ENCODE results near the gene GABRA4.

Gene GABRA4

DNA sequence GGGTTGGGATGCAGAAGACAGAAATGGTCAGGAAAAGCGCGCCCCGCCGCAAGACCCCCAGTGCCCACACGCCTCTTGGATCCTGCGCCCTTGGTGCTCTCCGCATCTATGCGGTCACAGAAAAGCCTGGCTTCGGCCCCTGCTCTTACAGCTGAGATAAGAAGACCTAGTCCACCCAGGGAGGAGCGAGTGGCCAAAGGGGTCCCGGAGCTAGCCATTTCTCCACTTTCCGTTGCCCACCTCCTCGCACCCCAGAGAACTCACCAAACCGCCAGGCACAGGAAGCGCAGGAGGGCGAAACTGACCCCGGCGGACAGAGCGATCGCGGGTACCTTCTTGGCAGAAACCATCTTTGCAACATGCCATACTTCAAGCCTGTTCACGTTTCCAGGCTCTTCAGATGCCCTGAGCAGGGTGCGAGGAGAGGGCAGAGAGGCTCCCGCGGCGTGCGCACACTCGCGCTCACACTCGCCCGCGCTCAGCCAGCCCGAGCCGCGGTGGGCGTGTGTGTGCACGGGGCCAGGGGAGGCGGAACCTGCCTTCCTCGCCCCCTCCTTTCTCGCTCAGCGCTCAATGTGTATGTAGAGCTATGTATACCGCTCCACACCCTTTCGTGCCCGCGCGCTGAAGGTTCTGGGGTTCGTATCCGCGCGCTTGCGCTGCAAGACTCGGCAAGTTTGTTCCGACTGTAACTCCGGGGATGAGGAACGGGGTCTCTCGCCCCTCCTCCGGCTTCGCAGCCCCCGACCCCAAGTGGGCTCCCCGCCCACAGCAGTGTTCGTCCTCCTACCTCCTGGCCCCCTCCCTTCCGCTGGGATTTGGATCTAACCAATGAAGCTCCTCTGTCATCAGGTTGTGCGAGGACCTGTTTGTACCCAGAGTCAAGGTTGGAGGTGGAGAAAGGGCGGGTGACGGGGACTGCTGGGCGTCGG, at the start of gene GABRA4:
TSS of gene GABRA4 (minus strand) at position 507 of the 932 bp plus-strand sequence. CDS start at position 350, 157 bp downstream.
- DNase-seq (ENCODE audit: low read depth in 1 of 2, low spot score in 1 of 2) = no peak
- in situ Hi-C loops (cut with HindIII; ENCODE audit: low pct_unique_long_range_greater_than_20kb, low sequenced_read_pairs) = no loop called here
- TF ChIP-seq JUND (IDR thresholded peaks at IDR 0.05; ENCODE audit: low read depth) = no peak

DNA sequence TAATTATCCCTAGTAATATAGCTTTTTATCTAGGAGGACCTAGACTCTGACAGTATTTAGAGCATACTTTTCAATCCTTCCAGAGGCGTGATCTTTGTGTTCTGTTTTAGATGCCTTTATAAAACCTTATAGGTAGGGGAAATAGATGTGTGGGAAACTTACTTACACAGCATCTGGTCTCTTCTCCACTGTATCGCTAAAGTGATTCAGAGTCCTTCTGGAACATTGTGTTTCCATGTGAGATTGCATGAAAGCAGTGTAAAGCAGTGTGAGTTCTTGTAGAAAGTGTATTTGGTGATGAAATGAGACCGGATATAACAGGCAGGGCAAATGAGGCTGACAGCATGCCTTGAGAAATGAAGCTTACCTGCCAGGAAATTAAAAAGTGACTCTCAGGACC, 47.4 kb upstream of the GABRA4 start:
- no peak for DNase-seq (ENCODE audit: low read depth in 1 of 2, low spot score in 1 of 2)
- TF ChIP-seq JUND (IDR thresholded peaks at IDR 0.05; ENCODE audit: low read depth) = no peak
- in situ Hi-C loops (cut with HindIII; ENCODE audit: low pct_unique_long_range_greater_than_20kb, low sequenced_read_pairs) = no loop called here

DNA sequence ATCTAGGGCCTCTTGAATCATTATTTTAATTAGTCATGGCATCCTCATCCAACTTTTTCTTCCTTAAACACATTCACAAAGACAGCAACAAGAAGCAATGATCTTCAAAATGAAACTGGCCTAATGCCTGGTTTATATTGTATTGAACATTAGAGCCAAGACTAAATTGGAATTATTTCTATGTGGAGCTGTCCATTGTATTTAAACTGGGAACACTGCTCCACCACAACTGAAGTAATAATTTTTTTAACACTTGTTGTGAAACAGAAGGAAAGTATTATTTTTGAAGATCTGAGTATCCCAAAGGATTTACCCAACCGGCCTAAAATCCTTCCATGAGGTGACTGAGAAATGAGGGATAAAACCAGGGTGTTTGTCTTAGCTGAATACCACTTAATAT, 44.9 kb upstream of the GABRA4 start:
- in situ Hi-C loops (cut with HindIII; ENCODE audit: low pct_unique_long_range_greater_than_20kb, low sequenced_read_pairs) = no loop called here
- no peak for DNase-seq (ENCODE audit: low read depth in 1 of 2, low spot score in 1 of 2)
- no peak for TF ChIP-seq JUND (IDR thresholded peaks at IDR 0.05; ENCODE audit: low read depth)

DNA sequence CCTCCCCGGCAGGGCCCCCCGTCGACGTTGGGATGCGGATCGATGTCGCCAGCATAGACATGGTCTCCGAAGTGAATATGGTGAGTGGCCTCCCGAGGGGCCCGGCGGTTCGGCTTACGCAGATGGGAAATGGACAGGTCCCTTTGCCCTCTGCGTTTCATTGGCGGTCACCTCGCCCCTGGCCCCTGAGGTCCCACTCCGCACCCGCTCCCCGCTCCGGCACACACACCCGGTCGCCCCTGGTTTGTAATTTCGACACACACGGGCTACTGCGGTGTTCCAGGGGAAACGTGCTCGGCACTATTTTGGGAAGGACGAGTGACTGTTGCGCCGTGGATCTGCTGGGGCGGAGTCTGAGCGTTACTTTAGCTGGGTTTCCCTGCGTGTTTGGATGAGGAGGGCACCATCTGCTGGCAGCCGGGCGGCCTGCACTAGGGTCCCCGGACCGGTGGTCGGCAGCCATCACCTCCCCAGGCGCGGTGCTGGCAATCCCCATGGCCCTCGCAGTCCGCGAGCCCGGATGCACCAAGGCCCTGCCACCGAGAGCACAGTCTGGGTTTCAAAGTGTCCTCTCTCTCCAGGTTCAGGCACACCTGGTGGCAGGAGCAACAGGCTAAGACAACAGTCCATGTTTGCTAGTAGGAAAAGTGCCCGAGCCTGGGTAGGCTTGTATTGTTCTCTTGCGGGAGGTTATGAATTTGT, 39.2 kb upstream of the GABRA4 start:
- in situ Hi-C loops (cut with HindIII; ENCODE audit: low pct_unique_long_range_greater_than_20kb, low sequenced_read_pairs) = no loop called here
- TF ChIP-seq JUND (IDR thresholded peaks at IDR 0.05; ENCODE audit: low read depth) = no peak
- DNase-seq (ENCODE audit: low read depth in 1 of 2, low spot score in 1 of 2) = peak in 1 of 2 experiments; percentile 41

DNA sequence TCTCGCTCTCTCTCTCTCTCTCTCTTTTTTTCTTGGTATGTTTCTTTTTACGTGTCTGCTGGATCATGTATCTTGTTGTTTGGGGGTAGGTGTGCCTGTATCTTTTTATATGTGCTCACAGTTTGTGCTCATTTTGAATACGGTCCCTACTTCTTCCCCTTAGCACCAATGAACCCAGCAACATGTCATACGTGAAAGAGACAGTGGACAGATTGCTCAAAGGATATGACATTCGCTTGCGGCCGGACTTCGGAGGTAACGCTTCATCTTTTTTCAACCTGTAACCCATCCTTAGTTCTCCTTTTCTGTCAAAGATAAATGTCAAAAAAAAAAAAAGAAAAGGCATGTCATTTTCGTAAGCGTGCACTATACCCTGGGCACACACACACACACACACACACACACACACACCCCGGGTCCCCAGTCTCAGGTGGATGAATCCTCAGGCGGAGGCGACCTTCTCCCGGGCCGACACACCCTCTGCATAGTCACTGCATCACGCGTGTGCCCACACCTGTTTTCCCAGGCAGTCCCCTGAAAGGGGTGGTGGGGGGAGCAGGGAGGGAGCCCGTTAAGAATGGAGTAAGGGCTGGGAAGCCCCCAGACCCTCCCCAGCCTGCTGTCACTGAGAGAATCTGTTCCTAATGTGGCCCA, 38.5 kb upstream of the GABRA4 start:
- in situ Hi-C loops (cut with HindIII; ENCODE audit: low pct_unique_long_range_greater_than_20kb, low sequenced_read_pairs) = no loop called here
- no peak for DNase-seq (ENCODE audit: low read depth in 1 of 2, low spot score in 1 of 2)
- TF ChIP-seq JUND (IDR thresholded peaks at IDR 0.05; ENCODE audit: low read depth) = no peak

DNA sequence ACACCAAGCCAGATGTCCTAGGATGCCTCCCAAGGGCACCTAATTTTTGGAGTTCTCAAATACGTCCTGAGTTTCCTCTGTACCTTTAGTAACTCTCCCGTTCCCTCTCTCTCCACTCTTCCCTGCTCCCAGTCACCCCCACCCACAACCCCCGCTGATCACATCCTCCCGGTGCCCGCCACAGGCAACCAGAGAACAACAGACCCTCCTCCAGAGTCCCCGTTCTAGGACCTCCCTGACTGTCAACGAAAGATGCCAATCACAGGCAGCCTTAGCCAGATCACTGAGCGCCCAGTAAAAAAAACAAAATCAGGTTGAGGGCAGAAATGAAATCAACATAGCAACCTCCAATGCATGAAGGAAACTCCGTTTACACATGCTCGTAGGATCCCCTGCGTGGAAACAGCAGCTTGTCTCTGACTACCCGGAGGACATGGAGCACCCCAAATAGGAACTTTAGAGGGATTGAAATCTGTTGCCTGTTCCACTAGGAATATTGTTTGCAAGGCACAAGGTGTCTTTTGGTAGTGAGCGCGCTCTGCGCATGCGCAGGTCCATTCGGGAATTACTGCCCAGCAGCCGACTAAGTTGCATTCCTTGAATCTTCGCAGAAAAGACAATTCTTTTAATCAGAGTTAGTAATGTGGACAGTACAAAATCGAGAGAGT, 37.8 kb upstream of the GABRA4 start, which contains the start of gene GABRB1:
TSS of gene GABRB1 (plus strand) at position 557 of the 668 bp plus-strand sequence.
- peak; percentile 19 to 44 for DNase-seq (ENCODE audit: low read depth in 1 of 2, low spot score in 1 of 2)
- no peak for TF ChIP-seq JUND (IDR thresholded peaks at IDR 0.05; ENCODE audit: low read depth)
- in situ Hi-C loops (cut with HindIII; ENCODE audit: low pct_unique_long_range_greater_than_20kb, low sequenced_read_pairs) = no loop called here

DNA sequence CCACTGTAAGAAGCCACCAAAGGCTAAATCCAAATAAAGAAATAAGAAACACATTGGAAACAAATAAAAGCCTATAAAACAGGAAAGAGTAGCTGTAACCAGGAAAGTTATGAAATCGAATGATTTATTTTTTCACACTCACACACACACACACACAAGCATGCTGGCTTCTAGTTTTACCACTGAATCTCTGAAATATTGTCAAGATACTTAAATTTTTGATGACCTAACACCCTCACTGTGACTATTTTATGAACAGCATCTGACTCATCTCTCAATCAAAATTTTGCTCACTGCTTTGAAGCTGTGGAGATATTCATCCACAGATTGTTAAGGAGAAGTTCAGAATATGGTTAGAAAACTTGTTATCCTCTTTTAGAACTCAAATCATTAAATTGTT, 24.1 kb upstream of the GABRA4 start:
- no peak for TF ChIP-seq JUND (IDR thresholded peaks at IDR 0.05; ENCODE audit: low read depth)
- no peak for DNase-seq (ENCODE audit: low read depth in 1 of 2, low spot score in 1 of 2)
- in situ Hi-C loops (cut with HindIII; ENCODE audit: low pct_unique_long_range_greater_than_20kb, low sequenced_read_pairs) = no loop called here

DNA sequence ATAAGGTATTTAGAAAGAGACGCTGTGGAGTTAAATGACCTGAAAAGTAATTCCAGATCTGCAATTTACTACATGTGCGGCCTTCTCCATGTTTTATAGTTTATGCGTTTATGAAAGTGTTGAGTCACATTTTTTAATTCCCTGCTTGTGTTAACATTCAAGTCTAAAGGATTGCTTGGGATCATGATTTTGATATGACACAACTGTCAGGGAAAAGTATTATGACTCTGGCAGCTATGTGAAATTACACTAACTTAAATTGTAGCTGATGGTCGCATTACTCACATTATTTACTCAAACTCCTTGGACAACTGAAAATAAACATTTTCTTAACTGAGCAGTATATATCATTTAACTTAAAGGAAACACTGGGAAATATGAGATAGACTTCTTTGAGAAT, 23.7 kb upstream of the GABRA4 start:
- no peak for DNase-seq (ENCODE audit: low read depth in 1 of 2, low spot score in 1 of 2)
- in situ Hi-C loops (cut with HindIII; ENCODE audit: low pct_unique_long_range_greater_than_20kb, low sequenced_read_pairs) = no loop called here

DNA sequence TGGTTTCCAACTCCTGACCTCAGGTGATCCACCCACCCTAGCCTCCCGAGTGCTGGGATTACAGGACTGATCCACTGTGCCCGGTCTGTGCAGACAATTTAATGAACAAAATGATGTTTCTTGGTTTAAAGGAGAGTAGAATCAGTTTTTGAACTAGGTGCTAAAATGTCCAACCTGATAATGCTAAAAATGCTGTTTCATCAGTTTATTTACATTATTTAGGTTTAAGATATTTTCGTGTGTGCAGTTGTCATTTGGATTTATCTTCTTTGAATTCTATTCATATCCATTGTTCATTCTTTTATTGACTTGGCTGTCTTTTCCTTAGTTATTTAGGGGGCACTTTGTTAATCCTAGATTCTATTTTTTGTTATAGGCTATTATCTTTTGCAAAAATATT, 20.0 kb upstream of the GABRA4 start:
- DNase-seq (ENCODE audit: low read depth in 1 of 2, low spot score in 1 of 2) = no peak
- in situ Hi-C loops (cut with HindIII; ENCODE audit: low pct_unique_long_range_greater_than_20kb, low sequenced_read_pairs) = no loop called here
- TF ChIP-seq JUND (IDR thresholded peaks at IDR 0.05; ENCODE audit: low read depth) = no peak

More for the DNA sequence above, 23.7 kb upstream of the GABRA4 start:
- TF ChIP-seq JUND (IDR thresholded peaks at IDR 0.05; ENCODE audit: low read depth) = no peak

DNA sequence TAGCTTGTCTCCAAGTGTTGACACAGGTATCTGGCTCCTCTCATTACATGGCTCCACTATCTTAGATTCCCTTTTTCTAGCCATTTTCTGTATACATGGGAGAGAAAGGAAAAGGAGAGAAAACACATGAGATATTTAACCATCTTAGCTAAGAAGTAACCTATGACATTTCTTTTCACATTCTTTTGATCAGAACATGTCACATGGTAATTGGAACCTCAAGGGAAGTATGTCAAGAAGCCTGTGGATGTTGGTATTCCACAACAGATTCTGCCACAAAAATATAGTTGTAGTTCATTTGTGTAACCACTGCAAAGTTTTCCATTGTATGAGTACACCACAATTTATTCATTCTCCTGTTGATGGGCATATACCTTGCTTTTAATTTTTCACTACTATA, 19.3 kb upstream of the GABRA4 start:
- DNase-seq (ENCODE audit: low read depth in 1 of 2, low spot score in 1 of 2) = no peak
- in situ Hi-C loops (cut with HindIII; ENCODE audit: low pct_unique_long_range_greater_than_20kb, low sequenced_read_pairs) = no loop called here
- TF ChIP-seq JUND (IDR thresholded peaks at IDR 0.05; ENCODE audit: low read depth) = no peak

DNA sequence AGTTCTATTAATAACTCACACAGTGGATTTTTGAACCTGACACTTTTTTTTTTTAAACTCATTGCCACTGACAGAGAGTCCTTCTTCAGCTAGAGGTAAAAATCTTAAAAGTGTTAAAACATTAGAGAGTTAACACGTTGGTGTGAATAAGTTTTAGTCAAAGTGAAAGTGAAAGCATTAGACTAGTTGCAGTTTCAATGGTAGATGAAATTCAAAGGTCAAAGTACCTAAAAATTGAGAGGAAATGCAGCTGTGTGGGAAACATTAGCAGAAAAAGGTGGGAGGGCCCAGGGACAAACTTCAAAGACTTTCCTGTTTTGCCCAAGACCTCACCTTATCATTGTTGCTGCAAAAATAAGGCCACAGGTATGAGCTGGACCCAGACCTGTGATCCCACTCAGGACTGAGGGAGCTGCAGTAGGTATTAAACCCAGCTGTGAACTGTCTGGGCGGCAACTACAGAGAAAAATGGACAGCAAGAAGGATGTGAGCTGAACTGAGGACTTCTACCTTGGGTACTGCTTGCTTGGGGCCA, 17.6 kb upstream of the GABRA4 start:
- no peak for DNase-seq (ENCODE audit: low read depth in 1 of 2, low spot score in 1 of 2)
- in situ Hi-C loops (cut with HindIII; ENCODE audit: low pct_unique_long_range_greater_than_20kb, low sequenced_read_pairs) = no loop called here
- TF ChIP-seq JUND (IDR thresholded peaks at IDR 0.05; ENCODE audit: low read depth) = no peak

DNA sequence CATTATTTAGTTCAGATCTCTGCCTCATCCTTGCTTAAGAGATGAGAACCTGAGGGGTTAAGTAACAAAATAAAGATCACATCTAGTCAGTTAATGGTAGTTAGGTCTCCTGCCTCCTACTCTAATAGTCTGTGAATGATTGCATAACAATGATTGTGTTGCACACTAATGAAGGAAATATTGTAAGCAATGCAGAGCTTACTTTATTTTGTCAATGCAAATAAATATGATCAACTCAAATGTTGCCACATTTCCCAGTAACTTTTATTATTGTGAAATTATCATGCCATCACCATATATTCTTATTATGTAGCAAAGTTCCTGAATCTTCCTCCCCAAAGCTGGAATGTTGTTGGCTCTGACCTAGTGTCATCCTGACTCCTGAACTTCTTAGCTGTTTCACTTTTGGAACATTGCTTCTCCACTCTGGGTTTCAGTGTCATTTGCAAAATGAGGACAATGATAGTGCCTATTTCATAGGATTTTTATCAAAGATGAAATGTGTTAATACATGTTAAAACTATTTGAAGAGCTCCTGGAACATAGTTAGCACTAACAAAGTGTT, 17.0 kb upstream of the GABRA4 start:
- TF ChIP-seq JUND (IDR thresholded peaks at IDR 0.05; ENCODE audit: low read depth) = no peak
- DNase-seq (ENCODE audit: low read depth in 1 of 2, low spot score in 1 of 2) = no peak
- in situ Hi-C loops (cut with HindIII; ENCODE audit: low pct_unique_long_range_greater_than_20kb, low sequenced_read_pairs) = no loop called here
